Calu3 (cell line): ENCODE measurements around the gene CSKMT. TPM values are rescaled to one million over a fixed set of nuclear protein-coding genes. Genes with fewer than 3 reads are reported as not detected.
"Not testable (repeated sequence)": the region's sequence is repeated elsewhere in the genome, so short reads cannot be mapped to it uniquely, and the experiment has no call there.

Experiments used
- BruUV-seq: library from RNA; stranded (reverse); fragments of 400-500 nt; replicated peaks from 2 replicates; lab custom pipeline; 2021; lab: Mats Ljungman, UMichigan
- CTCF ChIA-PET: fragments of 300-600 bp; sonication (Branson Sonifier 250); formaldehyde crosslinking; loops from one replicate; lab custom pipeline; 2022; ENCODE audit warnings: antibody characterized with exemption; lab: Charles Lee
- DNase-seq: peaks from one replicate; pipeline ENCODE4 v3.0.0; 2022
- H3K27ac Mint-ChIP-seq: one replicate; pipeline ENCODE4 v1.8.0; 2022; ENCODE audit warnings: mixed read lengths; ENCODE audit not compliant: unreplicated experiment
- H3K27me3 Mint-ChIP-seq: one replicate; pipeline ENCODE4 v1.8.0; 2022; ENCODE audit warnings: mixed read lengths; ENCODE audit not compliant: unreplicated experiment
- H3K36me3 Mint-ChIP-seq: one replicate; pipeline ENCODE4 v1.8.0; 2022; ENCODE audit warnings: mild to moderate bottlenecking, moderate library complexity, mixed read lengths; ENCODE audit not compliant: insufficient read depth, unreplicated experiment
- H3K4me1 Mint-ChIP-seq: one replicate; pipeline ENCODE4 v1.8.0; 2022; ENCODE audit warnings: mild to moderate bottlenecking, low read depth, mixed read lengths; ENCODE audit not compliant: unreplicated experiment
- H3K4me3 Mint-ChIP-seq: one replicate; pipeline ENCODE4 v1.8.0; 2022; ENCODE audit warnings: mild to moderate bottlenecking, low read depth, moderate library complexity, mixed read lengths; ENCODE audit not compliant: unreplicated experiment
- H3K9me3 Mint-ChIP-seq: one replicate; pipeline ENCODE4 v1.8.0; 2022; ENCODE audit warnings: low read depth, mixed read lengths; ENCODE audit not compliant: unreplicated experiment
- CTCF ChIP-seq: fragments of 200-600 bp; IDR thresholded peaks from one replicate; pipeline ENCODE4 v1.8.0; 2022; ENCODE audit warnings: antibody characterized with exemption; ENCODE audit not compliant: unreplicated experiment
- intact Hi-C: fragments of 100-400 bp; cut with micrococcal nuclease; formaldehyde crosslinking; loops from one replicate; pipeline ENCODE4 v1.10.0; 2022; ENCODE audit not compliant: unreplicated experiment
- total RNA-seq: library from RNA; stranded (reverse); gene quantifications from 2 replicates; pipeline ENCODE4 v1.2.3, GENCODE V29; 2022

CSKMT gene
- total RNA-seq, 1 experiment from 2014 or later: 17.7 TPM

- CTCF ChIA-PET: interaction anchor here (0.7 kb wide), 2 partner anchors 8 to 29 kb away, joined by 3 to 6 read pairs; no protein-coding TSS in a partner anchor
- Mint-ChIP-seq H3K4me3 (no peak overlapping the region), H3K27ac (no peak overlapping the region), H3K4me1 (peaks cover 13% of the 10 kb centered on the region), H3K27me3 (no peaks in the 10 kb centered on the region), H3K36me3 (peaks cover 54% of the 10 kb centered on the region), H3K9me3 (no peaks in the 10 kb centered on the region)
- no peak for DNase-seq
- no peak for TF ChIP-seq CTCF
- intact Hi-C loops: no loop called here
- BruUV-seq: no TSS peak
These were observed 37.1 kb downstream of the CSKMT start for GRCh38 chr11:62702246-62702645.

- CTCF ChIA-PET: interaction anchor here (0.7 kb wide), 1 partner anchor 112 kb away, joined by 3 read pairs; no protein-coding TSS in a partner anchor
- BruUV-seq: not testable (repeated sequence)
These were observed 38.8 kb downstream of the CSKMT start for GRCh38 chr11:62703921-62704320.

GRCh38 chr11:62705413-62705812 lies 40.3 kb downstream of the CSKMT start:
- intact Hi-C loops: no loop called here
- BruUV-seq: no TSS peak
- peak; percentile 29 for DNase-seq

More at GRCh38 chr11:62703921-62704320, 38.8 kb downstream of the CSKMT start:
- H3K27ac Mint-ChIP-seq, H3K9me3 Mint-ChIP-seq, DNase-seq, H3K4me3 Mint-ChIP-seq, intact Hi-C loops, H3K27me3 Mint-ChIP-seq: not testable (repeated sequence)
- Mint-ChIP-seq H3K4me1 (peaks cover 19% of the 10 kb centered on the region), H3K36me3 (peaks cover 61% of the 10 kb centered on the region)

GRCh38 chr11:62705880-62706849 lies 41.1 kb downstream of the CSKMT start:
- no peak for TF ChIP-seq CTCF
- peak overlapping the region; percentile 86 for H3K27ac Mint-ChIP-seq
- CTCF ChIA-PET: interaction anchor here (1.3 kb wide), 1 partner anchor 114 kb away, joined by 4 read pairs; the partner anchor contains the start of gene TUT1
- no peaks in the 10 kb centered on the region for H3K27me3 Mint-ChIP-seq
- DNase-seq: peak; percentile 94
- peaks cover 74% of the 10 kb centered on the region for H3K36me3 Mint-ChIP-seq
- peak overlapping the region; percentile 98 for H3K4me3 Mint-ChIP-seq
- H3K4me1 Mint-ChIP-seq: peaks cover 24% of the 10 kb centered on the region
- intact Hi-C loops: no loop called here
- no peaks in the 10 kb centered on the region for H3K9me3 Mint-ChIP-seq
- no TSS peak for BruUV-seq

More at GRCh38 chr11:62705413-62705812, 40.3 kb downstream of the CSKMT start:
- CTCF ChIA-PET: interaction anchor here (1.3 kb wide), 1 partner anchor 114 kb away, joined by 4 read pairs; the partner anchor contains the start of gene TUT1
- H3K36me3 Mint-ChIP-seq: peaks cover 71% of the 10 kb centered on the region
- H3K4me1 Mint-ChIP-seq: peaks cover 24% of the 10 kb centered on the region
- peak overlapping the region; percentile 98 for H3K4me3 Mint-ChIP-seq
- no peaks in the 10 kb centered on the region for H3K27me3 Mint-ChIP-seq
- H3K27ac Mint-ChIP-seq: peak overlapping the region; percentile 86
- no peaks in the 10 kb centered on the region for H3K9me3 Mint-ChIP-seq
- no peak for TF ChIP-seq CTCF
